Upper lobe of left lung (tissue), 6 donors: ENCODE measurements around the gene NHP2. TPM values are rescaled to one million over a fixed set of nuclear protein-coding genes. Genes with fewer than 3 reads are reported as not detected.

Source experiments
- ATAC-seq, 2 donors: fragments of 200-7000 bp; cut with Tn5 transposase; one replicate each; pipeline ENCODE4 v1.9.1; 2022; ENCODE audit warnings: mild to moderate bottlenecking in 2 of 2, moderate library complexity in 2 of 2; ENCODE audit not compliant: low FRiP score in 2 of 2
- DNase-seq, 2 donors: peaks; one replicate each; pipeline ENCODE4 v3.0.0-alpha.2; 2019 to 2020
- H3K27ac ChIP-seq, 4 donors: fragments of 200-600 bp; sonication (generic); one replicate each; pipeline ENCODE4 v1.5.1; 2016 to 2019
- H3K27me3 ChIP-seq, 4 donors: fragments of 200-600 bp; sonication (generic); one replicate each; pipeline ENCODE4 v1.5.1; 2017 to 2019
- H3K36me3 ChIP-seq, 4 donors: fragments of 200-600 bp; sonication (generic); one replicate each; pipeline ENCODE4 v1.5.1; 2016 to 2019
- H3K4me1 ChIP-seq, 4 donors: fragments of 200-600 bp; sonication (generic); one replicate each; pipeline ENCODE4 v1.5.1; 2018 to 2019
- H3K4me3 ChIP-seq, 4 donors: fragments of 200-600 bp; sonication (generic); one replicate each; pipeline ENCODE4 v1.5.1; 2017 to 2019; ENCODE audit warnings: mild to moderate bottlenecking in 2 of 4, moderate library complexity in 1 of 4
- H3K9me3 ChIP-seq, 4 donors: fragments of 200-600 bp; sonication (generic); one replicate each; pipeline ENCODE4 v1.5.1; 2018 to 2019
- CTCF ChIP-seq, 6 experiments: fragments of 450-650 bp in 4 of 6; fragments of 200-600 bp in 2 of 6; sonication (generic) in 2 of 6; IDR thresholded peaks; one replicate each; pipeline ENCODE4 v1.5.1; 2016 to 2019; ENCODE audit warnings: antibody characterized with exemption in 6 of 6
- EP300 ChIP-seq, 4 donors: sonication (generic); formaldehyde crosslinking; IDR thresholded peaks; one replicate each; pipeline ENCODE4 v1.5.1; 2017; ENCODE audit warnings: antibody characterized with exemption in 4 of 4, control low read depth in 2 of 4
- POLR2A ChIP-seq, 4 donors: fragments of 450-650 bp; IDR thresholded peaks; one replicate each; pipeline ENCODE4 v1.5.1; 2016 to 2017; ENCODE audit warnings: antibody characterized with exemption in 4 of 4, mild to moderate bottlenecking in 2 of 4
- POLR2AphosphoS5 ChIP-seq, 2 donors: sonication (generic); formaldehyde crosslinking; IDR thresholded peaks; one replicate each; pipeline ENCODE4 v1.5.1; 2017; ENCODE audit warnings: antibody characterized with exemption in 2 of 2
- WGBS, 2 donors: methylation state at CpG; one replicate each; pipeline ENCODE4 v1.1.5; 2017 to 2018; 5-methylcytosine and 5-hydroxymethylcytosine counted together
- total RNA-seq, 6 donors: library from RNA; depleted of rRNA in 4 of 6; stranded (reverse); fragments of >200 nt in 4 of 6; gene quantifications; one replicate each; pipeline versions ENCODE4 v1.1.0 to v1.2.1, GENCODE V29; 2016 to 2021
- donor health status: DM: no; HTN: no; CAD: no; lungs with moderate emphysema.
- donor health status: DM: no; HTN: yes; CAD: no; lungs with severe emphysema.

The NHP2 gene
- total RNA-seq, 6 donors from 2014 or later: 61.0 to 117 (median 86.9) TPM

GRCh38 chr5:178187014-178187413 lies 33.3 kb upstream of the NHP2 start, which contains the start of gene GMCL2:
Gene GMCL2 (minus strand): TSS chr5:178187371. CDS start chr5:178187299, 72 bp downstream.
- whole genome bisulfite sequencing, 2 donors: 87 to 90% methylated on average over 19 to 26 of the region's 27 CpGs
- H3K36me3 ChIP-seq: no peaks in the 10 kb centered on the region

GRCh38 chr5:178186427-178186826 lies 32.7 kb upstream of the NHP2 start:
- ATAC-seq (no peak), DNase-seq (no peak)
- no peaks in the 10 kb centered on the region for H3K27me3 ChIP-seq
- no peak overlapping the region for H3K27ac ChIP-seq
- no peak overlapping the region for H3K4me3 ChIP-seq
- TF ChIP-seq POLR2A (IDR thresholded peaks at IDR 0.05) (no peak), EP300 (IDR thresholded peaks at IDR 0.05) (no peak), POLR2AphosphoS5 (IDR thresholded peaks at IDR 0.05) (no peak), CTCF (IDR thresholded peaks at IDR 0.05) (no peak)
- H3K4me1 ChIP-seq: no peaks in the 10 kb centered on the region
- no peaks in the 10 kb centered on the region for H3K9me3 ChIP-seq
- no peaks in the 10 kb centered on the region for H3K36me3 ChIP-seq
- 58 to 72% methylated on average over 6 of the region's 6 CpGs for WGBS, 2 donors

More at GRCh38 chr5:178187014-178187413, 33.3 kb upstream of the NHP2 start, which contains the start of gene GMCL2:
- DNase-seq: peak in 1 of 2 donors; percentile 70
- no peak for ATAC-seq
- H3K27me3 ChIP-seq: no peaks in the 10 kb centered on the region
- H3K4me3 ChIP-seq: no peak within 1 kb of the TSS
- TF ChIP-seq CTCF (IDR thresholded peaks at IDR 0.05): no peak
- TF ChIP-seq POLR2A (IDR thresholded peaks at IDR 0.05): no peak
- no peak for TF ChIP-seq POLR2AphosphoS5 (IDR thresholded peaks at IDR 0.05)
- no peak for TF ChIP-seq EP300 (IDR thresholded peaks at IDR 0.05)
- H3K4me1 ChIP-seq: no peaks in the 10 kb centered on the region
- H3K9me3 ChIP-seq: no peaks in the 10 kb centered on the region
- no peak within 1 kb of the TSS for H3K27ac ChIP-seq

- H3K27ac ChIP-seq: no peak overlapping the region
- no peaks in the 10 kb centered on the region for H3K36me3 ChIP-seq
- H3K9me3 ChIP-seq: no peaks in the 10 kb centered on the region
- H3K4me3 ChIP-seq: no peak overlapping the region
- 26 to 37% methylated on average over 4 of the region's 4 CpGs for WGBS, 2 donors
- H3K4me1 ChIP-seq: no peaks in the 10 kb centered on the region
- TF ChIP-seq EP300 (IDR thresholded peaks at IDR 0.05) (no peak), CTCF (IDR thresholded peaks at IDR 0.05) (no peak), POLR2AphosphoS5 (IDR thresholded peaks at IDR 0.05) (no peak), POLR2A (IDR thresholded peaks at IDR 0.05) (no peak)
- DNase-seq (no peak), ATAC-seq (no peak)
- H3K27me3 ChIP-seq: no peaks in the 10 kb centered on the region
Observed at GRCh38 chr5:178182158-178182876, 28.6 kb upstream of the NHP2 start.

- Histone ChIP-seq H3K27me3 (no peaks in the 10 kb centered on the region), H3K9me3 (no peaks in the 10 kb centered on the region), H3K4me3 (no peak overlapping the region), H3K27ac (no peak overlapping the region), H3K36me3 (no peaks in the 10 kb centered on the region), H3K4me1 (no peaks in the 10 kb centered on the region)
- TF ChIP-seq POLR2A (IDR thresholded peaks at IDR 0.05) (no peak), CTCF (IDR thresholded peaks at IDR 0.05) (no peak), EP300 (IDR thresholded peaks at IDR 0.05) (no peak), POLR2AphosphoS5 (IDR thresholded peaks at IDR 0.05) (no peak)
- DNase-seq (no peak), ATAC-seq (no peak)
- 43 to 55% methylated on average over 7 to 9 of the region's 9 CpGs for WGBS, 2 donors
Observed at GRCh38 chr5:178180141-178180863, 26.6 kb upstream of the NHP2 start.
